CD4-positive, alpha-beta T cell treated with Interleukin-15 for 4 hours (primary cell): ENCODE results near the gene ARHGAP24.
"Not testable (repeated sequence)": the region's sequence is repeated elsewhere in the genome, so short reads cannot be mapped to it uniquely, and the experiment has no call there.

Source experiments
- DNase-seq: peaks from one replicate; pipeline ENCODE4 v3.0.0-alpha.2; 2020; ENCODE audit warnings: low spot score

Gene ARHGAP24

GRCh38 chr4:85518526-85518925, 43.6 kb downstream of the ARHGAP24 start:
- not testable (repeated sequence) for DNase-seq

DNA sequence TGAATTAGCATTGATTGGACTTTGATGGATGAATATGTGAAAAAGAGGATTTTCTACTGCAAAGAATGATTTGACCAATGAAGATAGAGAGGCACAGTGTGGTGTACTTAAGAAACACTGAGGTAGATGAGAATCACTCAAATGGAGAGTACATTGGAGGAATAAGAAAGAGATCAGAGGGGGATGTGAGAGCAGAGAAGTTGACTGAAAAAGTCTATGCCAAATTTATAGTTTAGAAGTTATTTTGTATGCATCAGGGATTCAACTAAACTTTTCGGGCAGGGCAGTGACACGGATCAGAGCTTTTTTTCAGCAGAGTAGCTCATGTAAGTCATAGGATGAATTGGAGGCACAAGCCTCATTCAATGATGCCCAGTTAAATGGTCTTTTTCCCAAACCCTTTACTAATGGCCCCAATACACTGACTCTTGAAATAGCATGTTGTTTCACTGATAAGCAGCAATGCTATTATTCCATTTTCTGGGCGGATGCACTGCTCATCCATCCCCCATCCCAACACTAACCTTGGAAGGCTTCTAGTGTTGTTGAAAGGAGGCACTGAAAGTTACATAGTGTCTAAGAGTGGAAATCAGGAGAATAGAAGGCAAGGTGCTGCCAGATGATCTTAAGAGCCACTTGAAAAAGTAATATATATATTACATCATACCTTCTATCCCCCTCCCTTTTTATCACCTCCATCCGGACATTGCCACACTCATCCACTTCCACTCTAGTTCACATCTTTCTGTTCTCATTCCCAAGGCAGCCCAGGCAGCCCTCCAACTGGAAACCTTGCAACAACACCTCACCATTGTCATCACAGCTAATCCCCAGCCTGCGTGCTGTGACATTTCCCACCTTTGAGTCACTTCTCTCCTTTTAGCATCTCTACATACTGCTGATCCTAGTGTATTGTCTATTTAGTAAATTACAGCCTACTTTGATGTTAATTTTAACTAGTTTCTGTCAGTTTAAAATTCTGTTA, 46.1 kb downstream of the ARHGAP24 start:
- DNase-seq = no peak

DNA sequence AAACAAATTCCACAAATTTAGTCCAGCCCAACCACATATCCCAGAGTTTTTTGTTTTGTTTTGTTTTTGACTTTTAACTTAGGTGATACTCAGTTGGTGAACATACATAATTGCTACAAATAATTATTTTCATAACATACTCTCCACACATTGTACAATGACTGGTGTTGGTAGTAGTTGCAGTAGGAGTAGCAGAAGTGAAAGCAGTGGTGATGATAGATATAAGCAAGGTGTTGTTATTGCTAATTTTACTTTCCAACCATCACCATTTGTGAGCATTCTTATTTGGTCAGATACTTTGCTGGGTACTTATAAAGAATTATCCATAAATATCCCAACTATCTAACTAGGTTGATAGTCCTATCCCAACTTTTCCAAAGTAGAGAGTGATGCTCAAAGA, 47.3 kb downstream of the ARHGAP24 start:
- DNase-seq = no peak

- no peak for DNase-seq
Observed at GRCh38 chr4:85522836-85523235, 47.9 kb downstream of the ARHGAP24 start.

DNA sequence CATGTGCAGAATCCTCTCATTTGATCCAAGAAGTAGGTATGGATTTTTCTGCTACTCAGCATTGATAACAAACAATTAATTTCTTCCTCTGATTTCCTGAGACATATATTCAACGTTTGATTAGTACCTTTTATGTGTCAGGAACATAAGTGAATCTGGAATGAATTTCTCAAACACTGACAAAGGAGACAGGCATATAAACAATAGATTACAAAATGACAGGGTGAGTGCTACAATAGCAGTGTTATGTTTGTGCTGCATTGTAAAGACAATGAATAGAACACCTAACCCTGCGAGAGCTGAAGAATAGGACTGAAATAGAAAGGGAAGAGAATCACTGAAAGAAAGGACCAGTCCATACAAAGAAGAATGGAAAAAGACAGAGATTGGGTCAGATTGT, 52.9 kb downstream of the ARHGAP24 start:
- no peak for DNase-seq

- no peak for DNase-seq
Observed at GRCh38 chr4:85531560-85532341, 56.8 kb downstream of the ARHGAP24 start.

DNA sequence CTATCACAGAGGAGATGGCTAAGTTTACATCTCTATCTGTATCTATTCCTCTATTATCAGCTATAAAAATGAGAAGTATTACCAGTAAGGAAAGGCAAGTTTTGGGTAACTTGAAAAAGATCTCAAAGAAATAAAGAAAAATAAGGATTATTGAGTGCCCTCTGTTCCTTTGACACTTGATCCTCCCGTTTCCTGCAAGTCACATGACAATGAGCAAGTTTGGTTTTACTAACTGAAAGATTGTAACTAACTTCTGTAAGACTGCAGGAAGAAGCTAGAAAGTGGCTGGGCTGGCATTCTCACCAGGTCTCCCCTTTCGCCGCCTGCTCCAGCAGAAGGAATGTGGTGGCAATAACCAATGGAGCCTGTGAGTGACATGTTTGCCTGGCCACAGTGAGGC, 59.2 kb downstream of the ARHGAP24 start:
- DNase-seq = no peak

DNA sequence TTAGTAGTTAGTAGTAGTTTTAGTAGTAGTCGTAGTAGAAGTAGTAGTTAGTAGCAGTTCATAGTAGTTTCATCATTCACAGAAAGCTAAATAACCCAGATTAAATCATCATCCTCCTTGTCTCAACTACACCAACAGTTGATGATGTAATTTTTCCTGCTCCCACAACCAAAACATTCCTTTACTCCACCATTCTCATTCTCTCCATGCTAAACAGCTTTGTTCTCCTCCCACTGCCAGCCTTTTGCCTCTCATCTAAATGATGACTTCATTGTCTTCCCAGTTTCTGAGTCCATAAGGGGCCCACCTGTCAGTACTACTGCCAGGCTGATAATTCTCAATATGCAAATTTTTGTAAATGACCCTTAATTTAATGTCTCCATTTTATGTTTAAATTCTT, 68.9 kb downstream of the ARHGAP24 start:
- no peak for DNase-seq

GRCh38 chr4:85544751-85545150, 69.8 kb downstream of the ARHGAP24 start:
- no peak for DNase-seq

- no peak for DNase-seq
Observed at GRCh38 chr4:85548116-85548515, 73.2 kb downstream of the ARHGAP24 start.

GRCh38 chr4:85548841-85549240, 73.9 kb downstream of the ARHGAP24 start:
- DNase-seq = no peak

GRCh38 chr4:85555206-85555605, 80.3 kb downstream of the ARHGAP24 start:
- DNase-seq = no peak

DNA sequence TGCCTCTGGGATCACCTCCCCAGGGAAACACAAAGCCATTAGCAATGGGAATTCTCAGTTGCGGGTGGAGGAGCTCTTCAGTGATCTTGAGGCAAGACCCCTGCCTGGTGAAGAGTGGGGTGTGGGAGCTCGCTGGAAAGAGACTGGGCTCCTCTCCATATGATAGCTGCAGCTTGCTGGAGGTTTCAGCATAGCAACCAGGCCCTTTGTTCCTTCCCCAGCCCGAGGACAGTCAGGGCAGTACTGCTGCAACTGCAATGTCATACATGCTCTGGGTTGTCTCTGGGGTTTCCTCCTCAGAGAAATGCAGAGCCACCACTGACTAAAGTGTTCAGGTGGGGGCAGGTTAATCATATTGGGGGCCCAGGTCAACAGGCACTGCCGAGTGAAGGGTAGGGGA, 81.3 kb downstream of the ARHGAP24 start:
- DNase-seq = no peak

DNA sequence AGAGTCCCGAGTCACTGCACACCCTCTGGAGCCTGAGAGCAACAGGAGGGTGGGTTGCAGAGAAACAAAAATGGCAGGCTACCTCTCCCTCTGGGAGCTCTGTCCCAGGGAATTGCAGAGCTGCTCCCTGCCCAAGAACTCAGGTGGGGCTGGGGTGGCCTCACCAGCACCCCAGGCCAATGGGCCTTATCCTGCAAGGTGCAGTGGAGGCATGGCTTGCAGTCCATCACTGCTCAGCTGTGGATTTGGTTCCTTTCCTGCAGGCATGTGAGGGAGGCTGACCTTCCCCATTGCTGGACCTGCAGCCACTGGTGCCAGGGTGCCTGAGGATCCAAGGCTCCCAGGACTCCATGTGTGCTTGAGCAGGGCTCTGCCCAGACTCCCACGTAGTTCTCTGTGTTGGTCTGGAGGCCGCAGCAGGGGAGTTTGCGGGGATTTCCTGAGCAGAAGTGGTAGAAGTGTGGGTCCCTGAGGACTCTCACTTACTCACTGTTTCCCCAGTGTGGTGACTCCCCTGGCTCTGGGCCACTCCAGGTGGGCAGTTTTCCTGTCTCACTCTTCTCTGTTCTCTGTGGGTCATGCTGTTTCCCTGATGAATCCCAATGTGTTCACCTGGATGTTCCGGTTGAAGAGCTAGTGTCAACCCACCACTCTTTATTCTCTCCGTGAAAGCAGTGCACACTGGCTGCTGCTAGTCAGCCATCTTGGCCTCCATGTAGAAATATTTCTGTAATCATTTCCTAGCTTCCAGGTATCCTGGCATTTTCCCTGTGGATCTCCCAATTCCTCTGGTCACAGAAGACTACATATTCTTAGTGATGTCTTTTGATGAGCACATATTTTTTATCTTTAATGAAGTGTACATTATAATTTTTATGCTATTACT, 82.3 kb downstream of the ARHGAP24 start:
- DNase-seq = no peak

GRCh38 chr4:85565761-85566480, 91.0 kb downstream of the ARHGAP24 start:
- DNase-seq = no peak

- DNase-seq = no peak
Observed at GRCh38 chr4:85569730-85570299, 94.9 kb downstream of the ARHGAP24 start.

DNA sequence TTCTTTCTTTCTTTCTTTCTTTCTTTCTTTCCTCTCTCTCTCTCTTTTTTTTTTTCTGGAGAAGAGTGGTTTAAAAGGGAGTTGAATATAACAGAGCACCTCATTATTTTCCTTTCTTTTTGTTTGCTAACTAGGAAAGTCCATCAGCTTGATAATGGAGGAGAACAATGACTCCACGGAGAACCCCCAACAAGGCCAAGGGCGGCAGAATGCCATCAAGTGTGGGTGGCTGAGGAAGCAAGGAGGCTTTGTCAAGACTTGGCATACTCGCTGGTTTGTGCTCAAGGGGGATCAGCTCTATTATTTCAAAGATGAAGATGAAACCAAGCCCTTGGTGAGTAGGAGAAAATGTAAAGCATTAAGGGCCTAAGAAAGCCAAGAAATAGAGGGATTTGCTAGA, 95.4 kb downstream of the ARHGAP24 start:
- DNase-seq = no peak

DNA sequence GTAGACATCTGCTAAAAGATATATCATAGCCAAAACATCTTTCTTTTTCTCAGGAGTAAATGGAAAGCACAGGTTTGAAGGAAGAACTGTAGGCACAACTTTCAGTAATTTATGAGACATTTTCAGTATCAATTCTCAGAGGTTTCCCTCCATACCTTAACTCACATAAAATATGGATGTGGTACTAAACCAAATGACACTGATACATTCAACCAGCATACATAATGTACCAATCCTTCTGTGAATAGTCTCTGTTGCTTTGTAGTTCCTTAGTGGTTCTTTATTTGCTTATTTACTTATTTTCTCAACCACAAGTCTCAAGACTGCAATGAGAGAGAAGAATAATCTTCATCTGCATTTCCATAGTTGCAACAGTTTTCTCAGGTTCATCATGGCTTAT, 96.1 kb downstream of the ARHGAP24 start:
- no peak for DNase-seq

GRCh38 chr4:85573270-85573669, 98.3 kb downstream of the ARHGAP24 start:
- DNase-seq = no peak

DNA sequence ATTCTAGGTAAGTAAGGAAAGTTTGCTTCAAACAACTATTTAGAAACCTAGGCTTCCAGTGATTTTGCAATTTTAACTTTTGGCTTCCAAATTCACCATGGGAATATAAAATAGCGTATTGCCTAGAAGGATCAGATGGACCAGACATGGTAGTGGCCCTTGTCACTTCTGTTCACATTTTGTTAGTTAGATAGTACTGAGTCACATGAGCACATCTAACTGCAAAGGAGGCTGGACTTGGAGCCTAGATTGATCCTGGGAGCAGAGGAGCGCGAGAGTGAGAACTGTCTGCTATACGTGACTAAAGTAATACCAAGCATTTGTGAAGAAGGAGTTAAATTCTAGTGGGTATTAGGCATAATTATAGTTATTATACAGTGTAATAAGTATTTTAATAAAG, 102.4 kb downstream of the ARHGAP24 start:
- no peak for DNase-seq

- no peak for DNase-seq
Observed at GRCh38 chr4:85579942-85580341, 105.0 kb downstream of the ARHGAP24 start.
